ENCODE results near the gene G6PC2. TPM values are rescaled to one million over a fixed set of nuclear protein-coding genes. Genes with fewer than 3 reads are reported as not detected.

Gene G6PC2, protein sequence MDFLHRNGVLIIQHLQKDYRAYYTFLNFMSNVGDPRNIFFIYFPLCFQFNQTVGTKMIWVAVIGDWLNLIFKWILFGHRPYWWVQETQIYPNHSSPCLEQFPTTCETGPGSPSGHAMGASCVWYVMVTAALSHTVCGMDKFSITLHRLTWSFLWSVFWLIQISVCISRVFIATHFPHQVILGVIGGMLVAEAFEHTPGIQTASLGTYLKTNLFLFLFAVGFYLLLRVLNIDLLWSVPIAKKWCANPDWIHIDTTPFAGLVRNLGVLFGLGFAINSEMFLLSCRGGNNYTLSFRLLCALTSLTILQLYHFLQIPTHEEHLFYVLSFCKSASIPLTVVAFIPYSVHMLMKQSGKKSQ
- total RNA-seq = not detected in 2 replicates

DNA sequence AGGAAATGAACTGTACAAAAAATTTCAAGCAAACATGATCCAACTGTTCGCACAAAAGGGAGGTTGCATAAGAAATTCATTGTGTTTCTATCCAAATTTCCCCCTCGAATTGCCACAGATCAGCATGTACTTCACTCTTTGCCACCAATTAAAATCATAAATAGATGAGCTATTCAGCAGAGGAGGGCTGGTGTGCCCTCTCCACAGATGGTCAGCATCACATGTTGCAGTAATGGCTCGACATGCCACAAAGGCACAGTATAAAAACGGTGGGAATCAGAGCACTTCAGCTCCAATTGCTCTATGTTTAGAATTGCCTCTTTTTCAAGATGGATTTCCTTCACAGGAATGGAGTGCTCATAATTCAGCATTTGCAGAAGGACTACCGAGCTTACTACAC lies at the start of gene G6PC2:
TSS of gene G6PC2 (plus strand) at position 289 of the 400 bp plus-strand sequence. CDS start at position 330, 41 bp downstream.

DNA sequence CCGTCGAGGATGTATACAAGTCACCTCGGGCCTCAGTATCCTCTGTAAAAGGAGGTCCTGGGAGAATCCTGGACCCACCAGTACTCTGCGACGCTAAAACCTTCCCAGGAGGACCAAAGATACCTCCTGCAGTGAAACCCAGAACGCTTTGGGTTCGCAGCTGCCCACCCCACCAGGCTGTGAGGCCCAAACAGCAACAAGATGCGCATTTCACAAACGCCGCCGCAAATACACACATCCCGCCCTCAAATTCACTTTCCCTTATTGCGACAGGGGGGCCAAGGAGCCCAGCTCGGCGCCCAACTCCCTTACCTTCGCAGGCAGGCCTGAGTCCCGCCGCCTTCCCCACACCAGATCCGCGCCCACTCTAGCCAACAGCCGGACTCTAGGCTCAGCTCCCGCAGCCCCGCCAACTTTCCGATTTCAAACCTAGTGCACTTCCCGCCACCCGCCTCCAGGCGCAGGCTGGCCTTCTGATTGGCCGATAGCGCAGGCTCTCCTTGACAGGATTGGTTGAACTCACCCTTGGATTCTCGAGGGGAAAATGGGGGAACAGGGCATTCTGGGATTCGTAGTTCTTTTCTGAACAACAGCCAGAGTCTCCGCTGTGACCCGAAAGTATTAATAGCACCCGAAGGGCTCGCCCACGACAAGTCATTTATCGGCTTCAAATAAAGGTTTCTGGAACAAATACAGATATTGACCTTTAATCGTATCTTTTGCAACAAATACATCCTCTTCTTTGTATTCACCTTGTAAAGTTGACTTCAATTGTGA lies 10.9 kb upstream of the G6PC2 start, which contains the start of gene SPC25:
TSS of gene SPC25 (minus strand) at position 425 of the 777 bp plus-strand sequence. CDS start 911 bp downstream, outside the sequence.

Other genes with a start within 250 kb of the G6PC2 start
- 0.09 and 0.32 TPM in 2 replicates for gene NOSTRIN, start 98.7 kb upstream of the G6PC2 start, total RNA-seq
- gene SPC25, start 10.9 kb upstream of the G6PC2 start, total RNA-seq = 1.1 and 1.4 TPM in 2 replicates
- gene ABCB11, start 130.0 kb downstream of the G6PC2 start, total RNA-seq = under 0.01 and 0.26 TPM in 2 replicates
- 1.3 TPM in 1 of 2 replicates, not detected in the other for gene DHRS9, start 168.3 kb downstream of the G6PC2 start, total RNA-seq